Fibroblast of villous mesenchyme (primary cell): ENCODE data around the gene NAGA. TPM values are rescaled to one million over a fixed set of nuclear protein-coding genes. Genes with fewer than 3 reads are reported as not detected.

Source experiments
- DNase-seq: peaks from one replicate; pipeline ENCODE4 v3.0.0-alpha.2; 2010; ENCODE audit warnings: low read depth
- H3K4me3 ChIP-seq: 2 replicates; pipeline ENCODE4 v1.5.1; 2011; ENCODE audit warnings: low read depth, mild to moderate bottlenecking, low read length
- CTCF ChIP-seq: IDR thresholded peaks from 2 replicates; pipeline ENCODE4 v1.5.1; 2012; ENCODE audit warnings: low read depth, mild to moderate bottlenecking, low read length; ENCODE audit not compliant: insufficient read depth
- small RNA-seq: library from RNA; depleted of rRNA; stranded (forward); fragments of <200 nt; gene quantifications from one replicate; pipeline ENCODE3, GENCODE V24; 2012
- total RNA-seq: library from RNA; depleted of rRNA; stranded (reverse); fragments of >200 nt; gene quantifications from 2 replicates; pipeline ENCODE4 v1.2.3, GENCODE V29; 2012

The NAGA gene
- total RNA-seq, 1 donor: 31.1 TPM

GRCh38 chr22:42018224-42018623, 52.4 kb downstream of the NAGA start:
- no peak for TF ChIP-seq CTCF
- no peak for DNase-seq
- H3K4me3 ChIP-seq: no peak overlapping the region

GRCh38 chr22:42016111-42016510, 54.5 kb downstream of the NAGA start:
- TF ChIP-seq CTCF: no peak
- no peak overlapping the region for H3K4me3 ChIP-seq
- DNase-seq: no peak

GRCh38 chr22:42013385-42013784, 57.2 kb downstream of the NAGA start:
- TF ChIP-seq CTCF: no peak
- no peak for DNase-seq
- H3K4me3 ChIP-seq: no peak overlapping the region

GRCh38 chr22:42010778-42011177, 59.8 kb downstream of the NAGA start:
- DNase-seq: no peak
- TF ChIP-seq CTCF: no peak
- no peak overlapping the region for H3K4me3 ChIP-seq

Small RNA genes lying within 50 kb of the gene (small RNA-seq; reads per million reads assigned to genes)
- gene SNORD13P1: not detected

Other genes with a start within 250 kb of the NAGA start
- gene SREBF2, start 237.7 kb downstream of the NAGA start, total RNA-seq: 83.3 and 104 TPM in 2 replicates
- not detected in 2 replicates for gene SHISA8, start 155.7 kb downstream of the NAGA start, total RNA-seq
- gene TNFRSF13C, start 144.0 kb downstream of the NAGA start, total RNA-seq: under 0.01 TPM in 2 replicates
- gene CENPM, start 123.7 kb downstream of the NAGA start, total RNA-seq: 14.2 and 21.6 TPM in 2 replicates
- gene SEPTIN3, start 101.4 kb downstream of the NAGA start, total RNA-seq: under 0.01 TPM in 2 replicates
- gene WBP2NL, start 72.0 kb downstream of the NAGA start, total RNA-seq: 0.32 and 0.43 TPM in 2 replicates
- gene PHETA2, start 3.4 kb upstream of the NAGA start, total RNA-seq: 19.0 and 21.2 TPM in 2 replicates
- gene SMDT1, start 8.9 kb upstream of the NAGA start, total RNA-seq: 5.2 and 6.1 TPM in 2 replicates
- gene NDUFA6, start 20.0 kb upstream of the NAGA start, total RNA-seq: 40.6 TPM in 2 replicates
- gene CYP2D6, start 60.0 kb upstream of the NAGA start, total RNA-seq: under 0.01 and 0.32 TPM in 2 replicates
- gene TCF20, start 199.8 kb upstream of the NAGA start, total RNA-seq: 26.4 and 30.7 TPM in 2 replicates